C1 segment of cervical spinal cord (tissue), 14 donors: ENCODE results near the gene PCDHGB3.
"Not testable (repeated sequence)": the region's sequence is repeated elsewhere in the genome, so short reads cannot be mapped to it uniquely, and the experiment has no call there.

Source experiments
- DNase-seq, 14 donors: peaks; one replicate each; lab custom pipeline; 2025; lab: John Stamatoyannopoulos, UW

The PCDHGB3 gene

DNA sequence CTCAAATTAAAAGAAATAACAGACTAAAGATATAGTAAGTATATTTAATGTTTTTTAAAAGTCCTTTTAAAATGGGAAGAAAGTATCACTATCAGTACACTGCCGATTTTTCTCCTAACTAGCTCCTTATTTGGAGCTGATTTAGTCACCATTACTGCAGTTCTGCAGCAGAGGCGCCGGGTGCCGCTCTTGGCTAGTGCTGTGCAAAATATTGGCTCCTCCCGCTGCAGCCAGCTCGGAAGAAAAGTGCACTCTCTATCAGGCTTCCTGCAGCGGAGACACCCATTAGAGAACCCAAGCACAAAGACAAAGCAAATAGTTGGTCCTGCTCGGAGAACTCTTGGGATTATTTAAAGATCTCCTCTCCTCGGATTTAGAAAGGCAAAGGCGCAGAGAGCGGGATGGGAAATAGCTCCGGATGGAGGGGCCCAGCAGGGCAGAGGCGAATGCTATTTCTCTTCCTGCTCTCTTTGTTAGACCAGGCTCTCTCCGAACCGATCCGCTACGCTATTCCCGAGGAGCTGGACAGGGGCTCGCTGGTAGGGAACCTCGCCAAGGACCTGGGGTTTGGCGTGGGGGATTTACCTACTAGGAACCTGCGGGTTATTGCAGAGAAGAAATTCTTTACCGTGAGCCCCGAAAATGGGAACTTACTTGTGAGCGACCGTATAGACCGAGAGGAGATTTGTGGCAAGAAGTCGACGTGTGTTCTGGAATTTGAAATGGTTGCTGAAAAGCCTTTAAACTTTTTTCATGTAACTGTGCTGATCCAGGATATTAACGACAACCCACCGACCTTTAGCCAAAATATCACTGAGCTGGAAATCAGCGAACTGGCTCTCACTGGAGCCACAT is at the start of gene PCDHGB3:
Gene PCDHGB3 (plus strand): TSS at position 249 of the 855 bp plus-strand sequence. CDS start 153 bp downstream, at position 402.
- no peak for DNase-seq

GRCh38 chr5:141322261-141322660 is 47.8 kb upstream of the PCDHGB3 start:
- no peak for DNase-seq

DNA sequence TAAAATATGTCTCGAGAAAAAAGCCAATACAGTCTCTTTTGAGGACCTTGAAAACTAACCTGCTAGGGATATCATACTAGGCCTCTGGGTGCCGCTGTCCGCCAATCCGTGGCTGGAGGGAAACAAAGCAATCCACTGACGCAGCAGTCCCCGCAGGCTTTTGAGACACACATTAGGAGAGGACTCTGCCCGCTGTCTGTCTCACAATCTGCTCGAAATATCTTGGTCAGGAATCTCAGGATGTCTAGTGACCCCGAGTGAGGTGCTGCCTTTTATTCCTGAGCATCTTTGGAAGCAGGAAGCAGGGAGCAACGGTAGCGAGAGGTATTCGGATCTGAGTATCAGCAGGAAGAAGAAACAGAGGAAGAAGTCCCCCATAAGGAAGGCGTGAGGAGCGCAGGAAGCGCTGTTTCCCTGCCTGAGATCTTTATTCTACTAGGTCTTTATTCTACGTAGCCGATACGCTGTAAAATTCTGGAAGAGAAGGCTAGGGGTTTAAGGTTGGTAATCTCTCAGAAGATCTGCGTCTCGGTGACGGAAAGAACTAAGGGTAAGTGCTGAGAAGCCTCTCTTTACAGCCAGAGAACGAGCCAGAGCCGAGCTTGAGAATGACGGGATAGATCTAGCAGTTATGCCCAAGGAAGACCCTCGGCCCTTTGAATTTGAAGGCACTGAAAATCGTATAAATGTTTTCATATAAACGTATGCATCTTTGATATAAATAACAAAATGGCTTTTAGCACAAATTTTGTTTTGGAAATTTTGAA is 43.8 kb upstream of the PCDHGB3 start:
- peak in 12 of 14 donors; percentile 3 to 68 (median 44) for DNase-seq

DNA sequence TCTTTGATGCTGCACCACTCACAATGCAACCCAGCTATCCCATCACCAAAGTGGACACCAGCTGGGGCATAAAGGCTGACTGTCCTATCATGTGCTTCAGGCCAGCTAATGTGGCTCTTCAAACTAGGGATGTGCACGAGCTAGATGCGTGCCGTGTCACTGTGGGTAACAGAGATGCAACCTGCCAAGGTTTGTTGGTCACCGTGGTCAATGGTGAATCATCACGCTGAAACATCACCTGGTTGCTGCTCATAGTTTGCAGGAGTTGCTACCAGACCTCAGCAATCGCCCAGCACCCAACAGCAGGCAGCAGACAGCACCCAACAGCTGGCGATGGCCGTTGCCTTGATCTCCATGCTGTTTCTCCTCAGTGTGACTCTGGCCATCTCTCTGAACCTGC is 41.8 kb upstream of the PCDHGB3 start:
- DNase-seq: no peak

DNA sequence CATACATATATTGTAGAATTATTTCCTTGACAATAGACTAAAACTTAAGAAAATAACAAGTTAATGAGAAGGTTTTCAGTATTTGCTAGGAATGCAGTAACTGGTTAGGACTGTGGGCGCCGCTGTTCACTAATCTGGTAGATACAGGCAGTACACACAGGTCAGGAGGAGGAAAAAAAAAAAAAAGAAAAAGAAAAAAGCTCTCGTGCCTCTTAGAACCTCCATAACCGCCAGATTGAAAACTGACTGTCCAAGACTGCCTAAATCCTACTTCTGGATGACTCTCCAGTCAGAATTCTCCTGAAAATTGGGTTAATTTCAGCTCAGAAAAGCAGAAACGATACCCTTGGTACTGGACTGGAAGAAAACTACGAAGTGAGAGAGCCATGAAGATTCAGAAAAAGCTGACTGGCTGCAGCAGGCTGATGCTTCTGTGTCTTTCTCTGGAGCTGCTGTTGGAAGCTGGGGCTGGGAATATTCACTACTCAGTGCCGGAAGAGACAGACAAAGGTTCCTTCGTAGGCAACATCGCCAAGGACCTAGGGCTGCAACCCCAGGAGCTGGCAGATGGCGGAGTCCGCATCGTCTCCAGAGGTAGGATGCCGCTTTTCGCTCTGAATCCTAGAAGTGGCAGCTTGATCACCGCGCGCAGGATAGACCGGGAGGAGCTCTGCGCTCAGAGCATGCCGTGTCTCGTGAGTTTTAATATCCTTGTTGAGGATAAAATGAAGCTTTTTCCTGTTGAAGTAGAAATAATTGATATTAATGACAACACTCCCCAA is 39.6 kb upstream of the PCDHGB3 start, which contains the start of gene PCDHGA1:
Gene PCDHGA1 (plus strand): TSS at position 216 of the 782 bp plus-strand sequence.
- no peak for DNase-seq

GRCh38 chr5:141332571-141332970 is 37.5 kb upstream of the PCDHGB3 start:
- not testable (repeated sequence) for DNase-seq

GRCh38 chr5:141338538-141339306 is 31.3 kb upstream of the PCDHGB3 start, which contains the start of gene PCDHGA2:
TSS of gene PCDHGA2 (plus strand) at chr5:141338760.
- no peak for DNase-seq

- DNase-seq: not testable (repeated sequence)
Observed at GRCh38 chr5:141340781-141341354, 29.2 kb upstream of the PCDHGB3 start.

DNA sequence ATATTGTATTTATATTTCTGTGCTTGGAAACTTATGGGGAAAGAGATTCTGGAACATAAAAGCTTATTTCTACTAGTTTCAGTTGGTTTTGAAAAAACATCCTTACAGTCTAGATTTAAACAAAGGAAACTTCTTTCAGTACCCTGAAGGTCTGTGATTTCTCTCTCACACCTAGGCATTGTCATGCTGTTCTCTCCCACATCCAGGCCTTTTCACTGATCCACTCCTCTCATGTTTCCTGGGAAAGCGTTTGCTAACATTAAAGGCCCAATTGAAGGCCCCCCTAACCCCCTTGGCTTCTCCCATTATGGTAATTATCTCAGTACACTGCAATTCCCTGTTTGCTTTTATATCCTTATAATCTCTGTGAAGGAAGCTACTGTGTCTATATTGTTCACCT is 27.3 kb upstream of the PCDHGB3 start:
- no peak for DNase-seq

DNA sequence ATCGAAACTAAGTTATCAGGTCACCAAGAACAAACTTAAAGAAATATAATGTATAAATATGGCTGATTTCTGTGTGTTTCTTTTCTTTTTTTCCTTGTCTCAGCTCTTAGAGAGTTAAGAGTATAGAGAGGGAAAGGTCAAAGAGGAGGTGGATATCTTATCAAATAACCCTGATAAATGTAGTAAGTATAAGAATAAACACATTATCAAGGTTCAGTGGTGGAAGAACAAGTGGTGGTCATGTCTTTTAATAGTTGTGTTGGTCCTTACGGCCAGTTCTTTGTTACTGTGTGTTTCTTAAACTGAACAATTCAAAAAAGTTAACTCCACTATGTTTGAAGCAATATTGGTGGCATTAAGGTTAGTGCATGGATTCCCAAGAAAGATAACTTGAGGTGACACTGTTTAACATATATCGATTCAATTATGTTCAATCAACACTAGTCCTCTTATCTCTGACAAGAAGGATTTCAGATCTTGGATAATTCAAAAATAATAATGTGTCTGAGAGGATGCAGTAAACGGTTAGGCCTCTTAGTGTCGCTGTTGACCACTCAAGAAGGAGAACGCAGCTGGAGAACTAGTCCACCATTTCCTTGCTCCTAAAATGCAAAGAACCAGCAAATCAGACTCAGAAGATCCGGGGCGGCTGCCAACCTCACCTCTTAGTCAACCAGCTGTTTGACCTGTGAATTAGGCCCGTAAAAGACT is 26.6 kb upstream of the PCDHGB3 start, which contains the start of gene PCDHGA3:
Gene PCDHGA3 (plus strand): TSS at position 588 of the 711 bp plus-strand sequence. CDS start 205 bp downstream, outside the sequence.
- no peak for DNase-seq

- DNase-seq: no peak
Observed at GRCh38 chr5:141343953-141344463, 26.0 kb upstream of the PCDHGB3 start.

- no peak for DNase-seq
Observed at GRCh38 chr5:141345327-141345726, 24.7 kb upstream of the PCDHGB3 start.

DNA sequence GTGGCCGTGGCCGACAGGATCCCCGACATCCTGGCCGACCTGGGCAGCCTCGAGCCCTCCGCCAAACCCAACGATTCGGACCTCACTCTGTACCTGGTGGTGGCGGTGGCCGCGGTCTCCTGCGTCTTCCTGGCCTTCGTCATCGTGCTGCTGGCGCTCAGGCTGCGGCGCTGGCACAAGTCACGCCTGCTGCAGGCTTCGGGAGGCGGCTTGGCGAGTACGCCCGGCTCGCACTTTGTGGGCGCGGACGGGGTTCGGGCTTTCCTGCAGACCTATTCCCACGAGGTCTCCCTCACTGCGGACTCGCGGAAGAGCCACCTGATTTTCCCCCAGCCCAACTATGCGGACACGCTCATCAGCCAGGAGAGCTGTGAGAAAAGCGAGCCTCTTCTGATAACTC is 24.0 kb upstream of the PCDHGB3 start:
- DNase-seq: not testable (repeated sequence)

- peak in 1 of 14 donors; percentile 9 for DNase-seq
Observed at GRCh38 chr5:141349917-141350619, 20.0 kb upstream of the PCDHGB3 start, which contains the start of gene PCDHGB1. TSS of gene PCDHGB1 (plus strand) at chr5:141350099. CDS start at chr5:141350261, 162 bp downstream.

- DNase-seq: no peak
Observed at GRCh38 chr5:141351591-141351990, 18.5 kb upstream of the PCDHGB3 start.

DNA sequence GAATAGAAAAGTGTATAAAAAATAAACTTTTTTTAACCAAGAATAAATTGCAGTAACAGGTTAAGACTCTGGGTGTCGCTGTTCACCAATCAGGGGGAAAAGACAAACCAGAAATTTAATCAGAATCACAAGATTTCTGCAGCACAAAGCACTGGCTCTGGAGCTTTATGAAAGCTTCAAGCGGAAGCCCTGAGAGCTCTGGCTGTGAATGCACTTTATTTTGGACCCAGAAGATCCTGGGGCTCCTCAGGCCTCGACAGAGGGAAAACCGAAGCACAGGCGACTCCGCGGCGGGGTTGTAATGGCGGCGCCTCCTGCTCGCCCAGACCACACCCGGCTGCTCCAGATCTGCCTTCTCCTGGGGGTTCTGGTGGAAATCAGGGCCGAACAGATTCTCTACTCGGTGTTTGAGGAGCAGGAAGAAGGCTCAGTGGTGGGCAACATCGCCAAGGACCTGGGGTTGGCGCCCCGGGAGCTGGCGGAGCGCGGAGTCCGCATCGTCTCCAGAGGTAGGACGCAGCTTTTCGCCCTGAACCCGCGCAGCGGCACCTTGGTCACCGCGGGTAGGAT is 15.1 kb upstream of the PCDHGB3 start, which contains the start of gene PCDHGA4:
Gene PCDHGA4 (plus strand): TSS at position 122 of the 570 bp plus-strand sequence. CDS start 87 bp downstream, at position 209.
- DNase-seq: no peak

DNA sequence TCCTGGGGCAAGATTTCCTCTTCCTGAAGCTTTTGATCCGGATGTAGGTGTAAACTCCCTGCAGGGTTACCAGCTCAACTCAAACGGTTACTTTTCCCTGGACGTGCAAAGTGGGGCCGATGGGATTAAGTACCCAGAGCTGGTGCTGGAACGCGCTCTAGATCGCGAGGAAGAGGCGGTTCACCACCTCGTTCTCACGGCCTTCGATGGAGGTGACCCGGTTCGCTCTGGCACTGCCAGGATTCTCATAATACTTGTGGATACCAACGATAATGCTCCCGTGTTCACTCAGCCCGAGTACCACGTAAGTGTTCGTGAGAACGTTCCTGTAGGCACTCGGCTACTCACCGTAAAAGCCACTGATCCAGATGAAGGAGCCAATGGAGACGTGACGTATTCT is 14.4 kb upstream of the PCDHGB3 start:
- no peak for DNase-seq

- no peak for DNase-seq
Observed at GRCh38 chr5:141356133-141356532, 13.9 kb upstream of the PCDHGB3 start.
